ENCODE measurements around the gene CELF4. TPM values are rescaled to one million over a fixed set of nuclear protein-coding genes. Genes with fewer than 3 reads are reported as not detected.

Gene CELF4
- total RNA-seq, 4 donors from 2014 or later: not detected

DNA sequence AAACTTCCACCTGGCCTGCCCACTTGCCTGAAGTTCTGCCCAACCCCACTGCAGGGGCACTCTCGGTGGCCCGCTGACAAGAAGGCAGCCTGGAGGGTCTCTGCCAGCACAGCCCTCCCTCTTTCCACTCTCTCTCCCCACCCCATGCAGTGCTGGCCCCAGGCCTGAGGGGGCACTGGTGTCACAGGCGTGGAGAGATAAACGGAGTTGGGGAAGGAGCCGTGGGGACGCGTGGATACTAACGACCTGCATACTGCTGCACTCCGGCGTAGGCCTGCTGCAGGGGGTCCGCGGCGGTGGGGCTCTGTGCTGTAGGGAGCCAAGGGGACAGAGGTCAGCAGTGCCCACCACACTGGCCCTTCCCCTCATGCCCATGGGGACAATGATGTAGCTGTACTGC is 299.3 kb downstream of the CELF4 start:
- Histone ChIP-seq H3K27ac (no peak overlapping the region), H3K4me3 (no peak overlapping the region), H3K4me1 (no peaks in the 10 kb centered on the region), H3K27me3 (no peaks in the 10 kb centered on the region), H3K9me3 (no peaks in the 10 kb centered on the region), H3K36me3 (no peaks in the 10 kb centered on the region)
- TF ChIP-seq POLR2A (IDR thresholded peaks at IDR 0.05) (no peak), EP300 (IDR thresholded peaks at IDR 0.05) (no peak)
- TF ChIP-seq, protein P1, sequence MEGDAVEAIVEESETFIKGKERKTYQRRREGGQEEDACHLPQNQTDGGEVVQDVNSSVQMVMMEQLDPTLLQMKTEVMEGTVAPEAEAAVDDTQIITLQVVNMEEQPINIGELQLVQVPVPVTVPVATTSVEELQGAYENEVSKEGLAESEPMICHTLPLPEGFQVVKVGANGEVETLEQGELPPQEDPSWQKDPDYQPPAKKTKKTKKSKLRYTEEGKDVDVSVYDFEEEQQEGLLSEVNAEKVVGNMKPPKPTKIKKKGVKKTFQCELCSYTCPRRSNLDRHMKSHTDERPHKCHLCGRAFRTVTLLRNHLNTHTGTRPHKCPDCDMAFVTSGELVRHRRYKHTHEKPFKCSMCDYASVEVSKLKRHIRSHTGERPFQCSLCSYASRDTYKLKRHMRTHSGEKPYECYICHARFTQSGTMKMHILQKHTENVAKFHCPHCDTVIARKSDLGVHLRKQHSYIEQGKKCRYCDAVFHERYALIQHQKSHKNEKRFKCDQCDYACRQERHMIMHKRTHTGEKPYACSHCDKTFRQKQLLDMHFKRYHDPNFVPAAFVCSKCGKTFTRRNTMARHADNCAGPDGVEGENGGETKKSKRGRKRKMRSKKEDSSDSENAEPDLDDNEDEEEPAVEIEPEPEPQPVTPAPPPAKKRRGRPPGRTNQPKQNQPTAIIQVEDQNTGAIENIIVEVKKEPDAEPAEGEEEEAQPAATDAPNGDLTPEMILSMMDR (IDR thresholded peaks at IDR 0.05): no peak
- 19 to 20% methylated on average over 13 of the region's 13 CpGs for WGBS, 2 donors
- no peak for DNase-seq (ENCODE audit: low spot score in 2 of 2)

DNA sequence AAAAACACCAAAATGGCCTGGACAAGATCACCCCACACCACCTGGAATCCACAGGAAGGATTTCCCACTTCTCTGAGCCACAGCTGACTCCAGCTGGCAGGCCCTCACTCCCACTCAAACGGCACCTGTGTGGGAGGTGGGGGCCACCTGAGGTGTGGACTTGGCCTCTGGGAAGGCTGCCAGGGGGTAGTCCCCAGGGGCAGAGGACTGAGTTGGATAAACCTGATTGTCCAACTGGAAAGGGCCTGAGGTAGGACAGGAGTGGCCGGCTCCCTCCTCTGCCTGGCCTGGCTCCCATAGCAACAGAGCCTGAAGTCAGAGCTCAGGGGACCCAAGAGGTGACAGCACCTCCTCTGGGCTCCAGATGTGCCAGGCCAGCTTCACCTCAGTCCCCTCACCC is 300.2 kb downstream of the CELF4 start:
- no peaks in the 10 kb centered on the region for H3K27me3 ChIP-seq
- no peak for DNase-seq (ENCODE audit: low spot score in 2 of 2)
- H3K9me3 ChIP-seq: no peaks in the 10 kb centered on the region
- WGBS, 2 donors: 50% methylated on average over 1 of the region's 2 CpGs; no CpG with 5 or more reads in 1 of the 2 donors
- no peak for TF ChIP-seq POLR2A (IDR thresholded peaks at IDR 0.05)
- no peaks in the 10 kb centered on the region for H3K36me3 ChIP-seq
- H3K27ac ChIP-seq: no peak overlapping the region
- H3K4me1 ChIP-seq: no peaks in the 10 kb centered on the region
- H3K4me3 ChIP-seq: no peak overlapping the region

- WGBS, 2 donors: 76 to 84% methylated on average over 14 of the region's 14 CpGs
Measured at GRCh38 chr18:37264956-37265355, 300.6 kb downstream of the CELF4 start.

DNA sequence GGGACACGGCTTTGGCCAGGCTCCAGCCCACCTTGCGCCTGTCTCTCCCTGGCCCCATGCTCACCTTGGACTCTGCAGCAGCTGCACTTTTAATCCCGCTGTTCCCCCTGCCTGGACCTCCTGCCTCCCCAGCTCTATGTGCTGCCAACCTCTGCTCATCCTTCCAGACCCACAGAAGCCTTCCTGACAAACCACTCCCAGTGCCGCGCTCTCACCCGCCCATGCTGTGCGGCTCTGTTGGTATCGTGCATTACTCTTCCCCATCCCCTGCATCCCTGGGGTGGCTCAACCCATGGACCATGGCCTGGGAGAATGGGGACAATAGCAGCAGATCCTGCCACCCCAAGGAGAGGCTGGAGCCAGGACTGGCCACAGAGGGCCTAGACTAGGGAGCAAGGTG is 303.6 kb downstream of the CELF4 start:
- H3K27ac ChIP-seq: no peak overlapping the region
- no peak for DNase-seq (ENCODE audit: low spot score in 2 of 2)
- H3K27me3 ChIP-seq: peaks cover 0 to 16% of the 10 kb centered on the region in 2 donors
- H3K4me3 ChIP-seq: no peak overlapping the region
- TF ChIP-seq, protein P1 (IDR thresholded peaks at IDR 0.05): no peak
- TF ChIP-seq EP300 (IDR thresholded peaks at IDR 0.05) (no peak), POLR2A (IDR thresholded peaks at IDR 0.05) (no peak)
- no peaks in the 10 kb centered on the region for H3K4me1 ChIP-seq
- WGBS, 2 donors: 81 to 85% methylated on average over 8 of the region's 8 CpGs
- H3K9me3 ChIP-seq: no peaks in the 10 kb centered on the region
- no peaks in the 10 kb centered on the region for H3K36me3 ChIP-seq

More at GRCh38 chr18:37264956-37265355, 300.6 kb downstream of the CELF4 start:
- Histone ChIP-seq H3K4me1 (no peaks in the 10 kb centered on the region), H3K36me3 (no peaks in the 10 kb centered on the region), H3K27ac (no peak overlapping the region), H3K4me3 (no peak overlapping the region), H3K9me3 (no peaks in the 10 kb centered on the region), H3K27me3 (no peaks in the 10 kb centered on the region)
- TF ChIP-seq EP300 (IDR thresholded peaks at IDR 0.05) (no peak), POLR2A (IDR thresholded peaks at IDR 0.05) (no peak)
- TF ChIP-seq, protein P1 (IDR thresholded peaks at IDR 0.05): no peak
- no peak for DNase-seq (ENCODE audit: low spot score in 2 of 2)

DNA sequence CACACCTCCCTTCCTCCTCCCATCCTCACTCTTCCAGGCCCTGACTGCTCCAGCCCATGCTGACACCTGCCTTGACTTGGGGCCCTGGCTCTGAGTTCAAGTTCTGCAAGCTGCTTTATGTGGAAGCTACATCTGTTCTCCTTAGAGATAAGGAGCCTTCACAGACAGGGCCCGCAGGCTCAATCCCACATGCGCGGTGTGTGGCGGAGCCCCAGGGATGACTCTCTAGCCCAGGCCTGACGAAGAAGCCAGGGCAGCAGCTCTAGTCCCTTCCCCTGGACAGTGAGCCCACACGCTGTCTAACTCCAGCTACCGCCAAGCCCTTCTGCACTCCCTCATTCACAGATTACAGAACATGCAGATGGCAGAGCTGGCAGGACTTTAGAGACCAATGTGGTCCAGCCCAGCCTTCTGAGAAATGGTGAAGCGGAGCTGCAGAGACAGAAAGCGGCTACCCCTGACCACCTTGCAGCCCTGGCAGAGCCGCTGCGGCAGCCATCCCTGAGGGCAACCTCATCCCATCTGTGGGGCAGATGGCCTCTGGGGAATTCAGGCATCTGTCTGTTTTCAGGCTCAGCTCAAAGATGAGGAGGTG is 304.3 kb downstream of the CELF4 start:
- H3K9me3 ChIP-seq: no peaks in the 10 kb centered on the region
- TF ChIP-seq EP300 (IDR thresholded peaks at IDR 0.05) (no peak), POLR2A (IDR thresholded peaks at IDR 0.05) (no peak)
- TF ChIP-seq, protein P1 (IDR thresholded peaks at IDR 0.05): no peak
- H3K4me1 ChIP-seq: no peaks in the 10 kb centered on the region
- no peak for DNase-seq (ENCODE audit: low spot score in 2 of 2)
- no peak overlapping the region for H3K4me3 ChIP-seq
- WGBS, 2 donors: 88 to 90% methylated on average over 11 of the region's 11 CpGs
- H3K27me3 ChIP-seq: peaks cover 0 to 21% of the 10 kb centered on the region in 2 donors
- no peaks in the 10 kb centered on the region for H3K36me3 ChIP-seq
- H3K27ac ChIP-seq: no peak overlapping the region
